SW480 (cell line): ENCODE results near the gene NR2C2.

Experiments
- DNase-seq: peaks from one replicate; pipeline ENCODE4 v3.0.0-alpha.2; 2016; ENCODE audit warnings: low spot score

NR2C2 gene

GRCh38 chr3:14921811-14922705 is 25.3 kb upstream of the NR2C2 start:
- DNase-seq, result no peak

GRCh38 chr3:14922863-14923262 is 24.5 kb upstream of the NR2C2 start:
- DNase-seq, result no peak

DNA sequence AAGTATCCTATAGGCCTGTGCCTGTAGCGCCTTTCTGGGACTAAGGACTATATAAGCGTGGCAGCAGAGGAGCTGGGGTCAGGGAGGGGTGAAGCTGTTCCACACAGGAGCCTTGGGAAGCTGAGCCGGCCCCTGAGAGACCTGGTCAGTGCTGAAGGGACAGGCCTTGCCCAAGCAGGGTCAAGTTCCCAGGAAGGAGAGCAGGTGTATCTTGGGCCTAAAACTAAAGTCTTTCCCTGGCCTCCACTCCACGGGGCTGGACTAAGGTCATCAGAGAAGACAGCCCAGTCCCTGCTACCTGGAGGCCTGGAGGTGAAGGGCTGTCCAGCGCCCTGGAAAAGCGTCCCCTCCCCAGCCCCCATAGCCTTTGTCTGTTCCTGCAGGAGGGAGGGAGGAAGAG is 23.9 kb upstream of the NR2C2 start:
- DNase-seq, result no peak

DNA sequence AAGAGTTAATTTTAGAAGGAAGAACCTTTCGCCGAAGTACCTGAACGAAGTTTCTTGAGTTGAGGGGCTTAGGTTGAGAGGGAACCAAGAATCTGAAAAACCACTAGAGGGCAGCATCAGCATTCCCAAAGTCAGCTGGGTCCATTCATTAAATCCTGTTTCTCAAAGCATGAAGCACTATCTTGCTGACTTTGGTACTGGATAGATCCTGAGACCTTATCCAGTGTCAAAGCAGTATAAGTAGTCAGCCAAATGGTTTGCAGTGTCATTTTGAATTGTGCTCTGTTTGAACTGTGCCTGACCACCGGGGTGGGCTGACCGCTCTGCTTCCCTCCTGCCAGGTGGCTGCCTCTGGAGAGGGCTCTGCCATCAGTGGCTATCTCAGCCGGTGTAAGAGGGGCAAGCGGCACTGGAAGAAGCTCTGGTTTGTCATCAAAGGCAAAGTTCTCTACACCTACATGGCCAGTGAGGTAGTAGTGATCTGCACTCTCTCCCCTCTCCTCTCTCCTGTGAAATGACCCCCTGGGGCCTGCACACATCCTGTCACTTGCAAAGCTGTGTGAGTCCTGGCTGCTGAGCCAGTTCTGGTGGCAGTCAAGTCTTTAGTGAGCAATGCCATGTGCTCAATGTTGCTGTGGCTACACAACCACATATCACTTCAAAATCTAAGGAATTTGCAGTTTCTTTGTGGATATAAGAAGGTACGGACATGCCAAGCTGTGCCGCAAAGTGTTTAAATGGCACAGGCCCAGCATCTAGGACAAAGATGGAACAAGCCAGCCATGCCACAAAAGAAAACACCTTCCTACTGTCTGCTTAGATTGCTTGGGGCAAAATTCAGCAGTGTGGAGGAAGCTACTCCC is 21.4 kb upstream of the NR2C2 start:
- peak; percentile 30 for DNase-seq

DNA sequence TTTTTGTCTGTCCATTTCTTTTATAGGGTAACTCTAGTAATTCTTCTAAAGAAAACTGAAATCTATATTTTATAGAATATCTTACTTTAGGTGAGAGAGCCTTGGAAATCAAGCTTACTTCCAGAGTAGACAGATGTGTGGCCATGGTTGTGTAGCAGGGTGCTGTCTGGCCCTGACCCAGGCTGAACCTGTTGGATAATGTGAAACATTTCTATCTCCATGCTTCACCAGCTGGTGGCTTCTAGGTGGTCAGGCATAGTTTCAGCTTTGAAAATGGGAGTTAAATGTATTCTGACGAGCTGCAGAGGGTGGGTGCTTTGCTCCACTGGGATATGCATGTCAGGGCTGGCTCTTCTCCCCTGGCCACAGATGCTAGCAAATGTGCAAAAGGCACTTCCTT is 20.8 kb upstream of the NR2C2 start:
- no peak for DNase-seq

DNA sequence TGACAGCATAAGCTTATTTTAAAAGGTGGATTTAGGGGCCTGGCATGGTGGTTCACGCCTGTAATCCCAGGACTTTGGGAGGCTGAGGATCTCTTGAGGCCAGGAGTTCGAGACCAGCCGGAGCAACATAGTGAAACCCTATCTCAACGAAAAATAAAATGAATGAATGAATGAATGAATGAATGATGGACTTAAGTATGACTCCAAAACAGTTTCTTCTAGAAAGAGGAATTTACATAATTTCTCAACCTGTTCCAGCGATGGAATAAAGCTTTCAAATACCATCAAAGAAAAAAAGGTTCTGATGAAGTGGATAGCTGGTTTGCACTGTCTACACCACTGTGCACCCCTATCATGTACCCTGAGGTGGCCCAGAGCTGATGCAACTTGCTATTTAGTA is 20.1 kb upstream of the NR2C2 start:
- no peak for DNase-seq

GRCh38 chr3:14929310-14930074 is 17.9 kb upstream of the NR2C2 start:
- DNase-seq, result no peak

- DNase-seq, result no peak
These were observed 13.5 kb upstream of the NR2C2 start for GRCh38 chr3:14933820-14934425.

GRCh38 chr3:14935592-14936345 is 11.6 kb upstream of the NR2C2 start:
- no peak for DNase-seq

- no peak for DNase-seq
These were observed 8.4 kb upstream of the NR2C2 start for GRCh38 chr3:14938954-14939353.

GRCh38 chr3:14941871-14942270 is 5.5 kb upstream of the NR2C2 start:
- no peak for DNase-seq

GRCh38 chr3:14943042-14943441 is 4.3 kb upstream of the NR2C2 start:
- DNase-seq, result no peak

DNA sequence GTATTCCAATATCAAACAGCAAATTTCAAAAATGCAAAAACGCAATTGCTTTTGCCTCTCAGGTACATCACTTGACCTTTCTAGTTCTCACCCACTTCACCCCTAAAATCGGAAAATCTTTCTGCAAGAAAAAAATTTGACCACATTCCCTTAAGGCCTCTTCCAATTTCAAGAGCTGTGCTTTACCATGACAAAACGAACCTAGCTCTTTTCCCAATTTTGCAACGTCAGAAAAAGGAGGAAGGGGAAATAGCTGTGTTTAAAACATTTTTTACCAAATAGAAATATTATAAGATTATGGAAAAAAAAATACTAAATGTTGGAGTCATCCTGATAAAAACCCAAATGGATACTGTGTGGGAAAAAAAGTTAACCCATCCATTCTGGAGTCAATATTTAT is 1.1 kb upstream of the NR2C2 start:
- no peak for DNase-seq

DNA sequence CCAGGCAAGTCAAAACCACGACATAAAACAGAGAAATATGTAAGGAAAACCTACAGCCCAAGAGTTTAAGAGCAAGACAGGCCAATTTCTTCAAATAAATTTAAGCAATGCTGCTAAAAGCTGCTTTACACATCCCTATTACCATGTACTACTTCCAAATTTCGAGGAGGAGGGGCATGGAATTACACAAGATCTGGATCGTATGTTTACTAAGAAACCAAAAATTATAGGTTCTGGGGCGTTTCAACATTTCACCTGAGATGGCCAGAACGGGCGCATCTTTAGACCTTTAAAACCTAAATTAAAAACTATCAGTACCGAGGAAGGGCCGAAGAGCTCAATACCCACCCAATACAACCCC is 664 bp upstream of the NR2C2 start:
- DNase-seq, result no peak

- DNase-seq, result peak; percentile 94
These were observed 664 bp downstream of the NR2C2 start for GRCh38 chr3:14947886-14948608.

- DNase-seq, result no peak
These were observed 1.2 kb downstream of the NR2C2 start for GRCh38 chr3:14948609-14949038.

GRCh38 chr3:14949126-14949525 is 1.7 kb downstream of the NR2C2 start:
- no peak for DNase-seq

DNA sequence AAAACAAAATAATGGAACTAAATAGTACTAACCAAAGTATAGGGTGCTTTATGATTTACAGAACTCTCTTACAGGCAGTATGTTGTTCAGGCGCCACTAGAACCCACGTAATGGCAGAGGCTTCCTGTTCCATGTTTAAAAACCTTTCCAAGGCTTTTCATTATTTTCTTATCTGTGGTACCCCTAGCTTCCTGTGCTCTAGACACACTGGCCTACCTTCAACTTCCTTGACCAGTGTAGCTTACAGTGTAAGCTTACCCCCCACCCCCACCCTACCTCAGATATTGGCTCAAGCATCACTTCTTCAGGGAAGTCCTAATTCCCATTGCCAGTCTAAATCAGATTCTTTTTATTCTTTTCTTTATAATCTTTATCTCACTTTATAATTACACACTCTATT is 2.9 kb downstream of the NR2C2 start:
- DNase-seq, result no peak

GRCh38 chr3:14957153-14957552 is 9.8 kb downstream of the NR2C2 start:
- no peak for DNase-seq

- DNase-seq, result no peak
These were observed 10.5 kb downstream of the NR2C2 start for GRCh38 chr3:14957925-14958324.
